ENCODE results near the gene GPR68.
"Not testable (repeated sequence)": the region's sequence is repeated elsewhere in the genome, so short reads cannot be mapped to it uniquely, and the experiment has no call there.

The GPR68 gene

DNA sequence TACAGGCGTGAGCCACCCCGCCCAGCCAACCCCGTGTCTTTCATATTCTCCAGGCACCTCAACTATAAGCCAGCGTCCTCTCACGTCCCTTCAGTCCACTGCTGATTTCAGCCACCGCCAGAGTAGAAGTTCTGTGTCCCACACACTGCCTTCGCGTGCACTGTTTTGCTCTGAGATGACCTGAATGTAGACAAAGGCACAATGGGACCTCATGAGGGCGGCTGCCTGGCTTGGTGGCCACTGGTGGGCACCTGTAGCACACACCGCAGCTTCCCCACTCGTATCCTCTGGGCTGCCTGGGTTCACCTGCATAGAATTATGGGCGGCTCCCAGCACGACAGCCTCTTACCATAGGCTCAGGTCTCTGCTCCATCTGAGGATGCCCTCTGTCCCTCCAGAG, 57.2 kb downstream of the GPR68 start:
- no peak for DNase-seq

DNA sequence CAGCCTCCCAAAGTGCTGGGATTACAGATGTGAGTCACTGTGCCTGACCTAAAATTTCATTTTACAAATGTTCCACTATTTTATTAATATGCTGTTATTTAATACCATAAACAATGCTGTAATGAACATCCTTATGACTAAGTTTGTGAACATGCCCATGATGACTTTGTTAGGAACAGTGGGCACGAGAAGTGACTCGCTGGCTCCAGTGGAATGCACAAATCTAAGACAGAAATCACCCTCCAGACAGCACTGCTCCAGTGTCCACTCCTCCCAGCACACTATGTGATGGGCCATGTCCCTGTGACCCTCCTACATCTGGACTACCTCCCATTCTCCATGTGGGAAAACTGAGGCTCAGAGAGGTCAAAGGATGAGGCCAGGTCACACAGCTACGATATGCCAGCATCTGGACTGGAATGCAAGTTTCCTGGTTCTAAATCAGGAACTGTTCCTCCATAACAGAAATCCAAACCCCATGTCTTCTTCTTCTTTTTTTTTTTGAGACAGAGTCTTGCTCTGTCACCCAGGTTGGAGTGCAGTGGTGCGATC, 57.9 kb downstream of the GPR68 start:
- DNase-seq = no peak

- no peak for DNase-seq
These were observed 58.8 kb downstream of the GPR68 start for GRCh38 chr14:91185721-91186120.

- no peak for DNase-seq
These were observed 59.9 kb downstream of the GPR68 start for GRCh38 chr14:91184559-91184958.

GRCh38 chr14:91182753-91183152, 61.8 kb downstream of the GPR68 start:
- not testable (repeated sequence) for DNase-seq

Measured in effector CD4-positive, alpha-beta T cell (primary cell).